DMS114 treated with DMSO at 0.1 percent for 48 hours (cell line): ENCODE results near the gene ACP6.
"Not testable (repeated sequence)": the region's sequence is repeated elsewhere in the genome, so short reads cannot be mapped to it uniquely, and the experiment has no call there.

ENCODE experiments used
- DNase-seq: peaks from one replicate; lab custom pipeline; 2025; ENCODE audit not compliant: unreplicated experiment; lab: John Stamatoyannopoulos, UW

Gene ACP6

GRCh38 chr1:147670319-147671001 is at the start of gene ACP6:
Gene ACP6 (minus strand): TSS chr1:147670524. CDS start chr1:147670048, 476 bp downstream.
- DNase-seq = peak; percentile 97

- DNase-seq = no peak
These were observed 49.4 kb upstream of the ACP6 start for GRCh38 chr1:147719711-147720225.

- DNase-seq = no peak
These were observed 48.8 kb upstream of the ACP6 start for GRCh38 chr1:147719029-147719698.

- no peak for DNase-seq
These were observed 47.4 kb upstream of the ACP6 start for GRCh38 chr1:147717706-147718097.

- no peak for DNase-seq
These were observed 46.9 kb upstream of the ACP6 start for GRCh38 chr1:147717051-147717705.

- DNase-seq = no peak
These were observed 42.3 kb upstream of the ACP6 start for GRCh38 chr1:147712605-147713004.

- DNase-seq = peak; percentile 30
These were observed 30.0 kb upstream of the ACP6 start for GRCh38 chr1:147700042-147701006.

GRCh38 chr1:147699686-147700041 is 29.3 kb upstream of the ACP6 start:
- DNase-seq = no peak

- no peak for DNase-seq
These were observed 12.9 kb upstream of the ACP6 start for GRCh38 chr1:147683163-147683763.

GRCh38 chr1:147680608-147681235 is 10.4 kb upstream of the ACP6 start:
- DNase-seq = not testable (repeated sequence)

- DNase-seq = not testable (repeated sequence)
These were observed 7.4 kb upstream of the ACP6 start for GRCh38 chr1:147677681-147678080.

GRCh38 chr1:147676311-147677085 is 6.2 kb upstream of the ACP6 start:
- no peak for DNase-seq

GRCh38 chr1:147673816-147674215 is 3.5 kb upstream of the ACP6 start:
- DNase-seq = no peak

- no peak for DNase-seq
These were observed 3.1 kb upstream of the ACP6 start for GRCh38 chr1:147673406-147673805.

GRCh38 chr1:147669469-147670318 is 630 bp downstream of the ACP6 start:
- DNase-seq = peak; percentile 26

GRCh38 chr1:147665521-147665920 is 4.8 kb downstream of the ACP6 start:
- peak; percentile 8 for DNase-seq

- no peak for DNase-seq
These were observed 6.1 kb downstream of the ACP6 start for GRCh38 chr1:147664206-147664605.

- DNase-seq = no peak
These were observed 15.8 kb downstream of the ACP6 start for GRCh38 chr1:147654511-147654910.
